ENCODE measurements around the gene CYREN.

DNA sequence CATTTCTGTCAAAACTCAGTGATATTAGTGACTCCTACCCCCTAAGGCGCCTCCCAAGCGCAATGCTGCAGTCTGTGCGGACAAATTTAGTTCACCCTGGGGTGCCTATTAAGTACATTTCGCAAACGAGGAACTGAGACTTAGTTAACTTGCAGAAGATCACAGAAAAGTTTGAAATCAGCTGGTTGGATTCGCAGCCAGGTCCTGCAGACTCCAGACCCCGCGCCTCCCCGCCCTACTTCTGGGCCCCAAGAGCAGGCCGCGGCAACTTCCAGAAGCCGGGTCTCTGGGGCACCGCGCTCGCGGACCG, 588 bp downstream of the CYREN start:
- TF ChIP-seq, protein P1, sequence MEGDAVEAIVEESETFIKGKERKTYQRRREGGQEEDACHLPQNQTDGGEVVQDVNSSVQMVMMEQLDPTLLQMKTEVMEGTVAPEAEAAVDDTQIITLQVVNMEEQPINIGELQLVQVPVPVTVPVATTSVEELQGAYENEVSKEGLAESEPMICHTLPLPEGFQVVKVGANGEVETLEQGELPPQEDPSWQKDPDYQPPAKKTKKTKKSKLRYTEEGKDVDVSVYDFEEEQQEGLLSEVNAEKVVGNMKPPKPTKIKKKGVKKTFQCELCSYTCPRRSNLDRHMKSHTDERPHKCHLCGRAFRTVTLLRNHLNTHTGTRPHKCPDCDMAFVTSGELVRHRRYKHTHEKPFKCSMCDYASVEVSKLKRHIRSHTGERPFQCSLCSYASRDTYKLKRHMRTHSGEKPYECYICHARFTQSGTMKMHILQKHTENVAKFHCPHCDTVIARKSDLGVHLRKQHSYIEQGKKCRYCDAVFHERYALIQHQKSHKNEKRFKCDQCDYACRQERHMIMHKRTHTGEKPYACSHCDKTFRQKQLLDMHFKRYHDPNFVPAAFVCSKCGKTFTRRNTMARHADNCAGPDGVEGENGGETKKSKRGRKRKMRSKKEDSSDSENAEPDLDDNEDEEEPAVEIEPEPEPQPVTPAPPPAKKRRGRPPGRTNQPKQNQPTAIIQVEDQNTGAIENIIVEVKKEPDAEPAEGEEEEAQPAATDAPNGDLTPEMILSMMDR (conservative IDR thresholded peaks at IDR 0.05 in 1 of 2, IDR thresholded peaks at IDR 0.05 in 1 of 2; ENCODE audit: low read depth in 1 of 2, low read length in 2 of 2) = no peak
- TF ChIP-seq EZH2 (IDR thresholded peaks at IDR 0.05; ENCODE audit: low read length, missing control alignments) = no peak
